ENCODE data around the gene PMM1.

GRCh38 chr22:41575533-41575932 lies 14.1 kb downstream of the PMM1 start:
- TF ChIP-seq CTCF (IDR thresholded peaks at IDR 0.05; ENCODE audit: low read depth, low read length, poor library complexity, severe bottlenecking), result no peak
- no peak for TF ChIP-seq EZH2phosphoT487 (IDR thresholded peaks at IDR 0.05; ENCODE audit: borderline replicate concordance, low read length)
